Sciatic nerve (tissue), 2 donors: Measurements from ENCODE around the gene XRCC6. TPM values are rescaled to one million over a fixed set of nuclear protein-coding genes. Genes with fewer than 3 reads are reported as not detected.
A peak's percentile ranks its signal among the peaks of the same experiment; 100 is the strongest.
"Not testable (repeated sequence)": the region's sequence is repeated elsewhere in the genome, so short reads cannot be mapped to it uniquely, and the experiment has no call there.

Source experiments
- ATAC-seq: fragments of 200-7000 bp; cut with Tn5 transposase; one replicate; pipeline ENCODE4 v1.9.1; 2020; ENCODE audit warnings: mild to moderate bottlenecking, moderate library complexity
- DNase-seq: peaks from one replicate; pipeline ENCODE4 v3.0.0-alpha.2; 2020; ENCODE audit warnings: low spot score
- intact Hi-C: fragments of 100-400 bp; cut with DNase I; formaldehyde crosslinking; loops from one replicate; pipeline ENCODE4 v1.14.2; 2022
- total RNA-seq: library from RNA; stranded (reverse); fragmentation: NEBNext Ultra II Directional; extraction: Animal tissue kit (Norgen Biotek cat#: 25700); gene quantifications from one replicate; pipeline ENCODE4 v1.2.1, GENCODE V29; 2021
- donor health status: DM: no; HTN: no; CAD: no.
- donor health status: DM: no; HTN: no; CAD: no.

XRCC6 gene
- total RNA-seq, 1 donor from 2014 or later: 125 TPM

- ATAC-seq (peak; percentile 88), DNase-seq (no peak)
- intact Hi-C loops: loop anchor here (10.0 kb wide), 1 partner anchor 62 kb away; no protein-coding TSS in a partner anchor
Measured at GRCh38 chr22:41596776-41597634, 24.1 kb upstream of the XRCC6 start.

DNA sequence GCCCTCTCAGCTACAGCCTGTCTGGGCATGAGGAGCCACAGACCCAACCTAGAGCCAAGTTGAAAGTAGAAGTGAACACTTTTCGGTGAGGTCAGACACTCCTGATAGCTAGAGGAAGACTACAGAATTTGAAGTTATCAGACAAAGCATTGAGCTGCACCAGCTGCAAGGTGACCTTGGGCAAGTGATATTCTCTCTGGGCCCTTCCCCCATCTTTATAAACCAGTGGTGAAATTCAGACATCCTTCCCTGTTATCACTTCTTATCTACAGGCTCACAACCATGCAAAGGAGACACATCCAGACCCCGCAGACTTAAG, 23.5 kb upstream of the XRCC6 start:
- intact Hi-C loops: loop anchor here (10.0 kb wide), 1 partner anchor 63 kb away; no protein-coding TSS in a partner anchor
- DNase-seq: no peak
- ATAC-seq: no peak

GRCh38 chr22:41598081-41598480, 23.0 kb upstream of the XRCC6 start:
- no peak for DNase-seq
- intact Hi-C loops: loop anchor here (10.0 kb wide), 1 partner anchor 63 kb away; no protein-coding TSS in a partner anchor

DNA sequence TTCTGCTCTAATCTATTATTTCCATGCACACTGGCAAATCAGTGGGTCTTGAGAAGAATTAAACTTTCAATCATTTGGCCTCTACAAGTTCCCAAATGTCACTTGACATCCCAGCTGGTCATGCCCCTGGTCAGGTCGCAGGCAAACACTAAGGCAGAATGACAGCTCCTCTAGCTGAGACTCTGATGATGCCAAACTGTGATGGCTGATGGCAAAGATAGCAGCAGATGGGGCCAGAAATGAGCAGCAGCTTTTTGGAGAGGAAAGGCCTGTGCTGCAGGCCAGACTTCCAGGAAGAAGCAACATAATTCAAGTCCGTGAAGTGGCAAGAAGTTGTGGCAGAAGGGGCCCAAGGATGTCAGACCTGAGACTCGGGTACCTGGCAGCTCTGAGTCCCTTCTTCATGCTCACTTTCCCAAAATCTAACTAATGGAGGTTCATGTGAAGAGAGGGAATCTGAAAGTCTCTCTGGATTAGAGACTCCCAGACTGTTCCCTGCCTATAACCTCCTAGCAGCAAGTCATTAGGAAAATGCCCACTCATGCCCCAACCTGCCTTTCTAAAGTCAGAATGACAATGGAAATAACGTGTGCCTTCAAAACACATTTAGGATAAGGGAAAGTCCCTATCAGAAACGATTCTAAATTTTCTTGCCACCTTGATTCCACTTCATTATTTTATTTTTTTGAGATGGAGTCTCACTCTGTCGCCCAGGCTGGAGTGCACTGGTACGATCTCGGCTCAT, 22.0 kb upstream of the XRCC6 start:
- DNase-seq (no peak), ATAC-seq (no peak)
- intact Hi-C loops: loop anchor here (10.0 kb wide), 1 partner anchor 64 kb away; no protein-coding TSS in a partner anchor

More at GRCh38 chr22:41598081-41598480, 23.0 kb upstream of the XRCC6 start:
- no peak for ATAC-seq

- DNase-seq: no peak
Measured at GRCh38 chr22:41600976-41601375, 20.1 kb upstream of the XRCC6 start.

GRCh38 chr22:41603873-41604332, 17.2 kb upstream of the XRCC6 start:
- ATAC-seq (no peak), DNase-seq (no peak)
- intact Hi-C loops: no loop called here

More at GRCh38 chr22:41600976-41601375, 20.1 kb upstream of the XRCC6 start:
- intact Hi-C loops: no loop called here
- ATAC-seq: no peak

GRCh38 chr22:41608386-41608785, 12.7 kb upstream of the XRCC6 start:
- intact Hi-C loops: no loop called here
- DNase-seq: no peak
- no peak for ATAC-seq

DNA sequence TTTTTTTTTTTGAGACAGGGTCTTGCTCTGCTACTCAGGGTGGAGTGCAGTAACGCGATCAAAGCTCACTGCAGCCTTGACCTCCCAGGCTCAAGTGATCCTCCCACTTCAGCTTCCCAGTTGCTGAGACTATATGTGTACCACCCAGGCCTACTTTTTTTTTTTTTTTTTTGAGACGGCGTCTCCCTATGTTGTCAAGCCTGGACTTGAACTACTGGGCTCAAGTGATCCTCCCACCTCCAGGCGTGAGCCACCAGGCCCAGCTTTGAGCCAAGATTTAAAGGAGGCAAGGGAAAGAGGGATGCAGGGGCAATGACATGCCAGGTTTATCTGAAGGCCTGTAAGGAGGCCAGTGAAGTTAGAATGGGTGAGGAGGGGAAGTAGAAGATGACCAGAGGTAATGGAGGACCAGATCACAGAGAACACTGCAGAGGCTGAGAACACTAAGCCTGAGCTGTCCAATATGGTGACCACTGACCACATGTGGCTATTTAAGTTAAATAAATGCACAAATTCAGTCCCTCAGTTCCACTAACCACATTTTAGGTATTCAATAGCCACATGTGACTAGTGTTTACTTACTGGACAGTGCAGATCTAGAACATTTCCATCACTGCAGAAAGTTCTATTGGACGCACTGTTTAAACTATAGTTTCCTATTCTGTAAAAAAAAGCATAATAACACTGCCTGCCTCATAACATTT, 8.3 kb upstream of the XRCC6 start:
- DNase-seq (no peak), ATAC-seq (no peak)
- intact Hi-C loops: no loop called here

DNA sequence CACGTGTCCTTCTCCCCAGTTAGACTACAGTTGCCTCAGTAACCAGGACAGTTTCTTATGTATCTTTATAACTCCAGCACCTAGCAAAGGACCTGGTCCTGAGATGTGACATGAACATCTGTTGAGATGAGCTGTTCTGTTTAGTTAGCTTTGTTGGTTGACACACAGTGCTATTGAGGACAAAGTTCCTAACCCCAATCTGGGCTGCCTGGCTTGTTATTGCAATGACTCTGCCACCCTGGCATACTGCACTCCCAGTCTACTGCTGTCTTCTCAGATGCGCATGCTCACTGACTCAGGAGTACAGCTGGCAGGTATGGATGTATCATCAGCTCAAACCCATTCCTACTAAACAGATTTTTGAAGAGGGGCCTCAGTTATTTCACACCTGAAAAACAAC, 7.6 kb upstream of the XRCC6 start:
- ATAC-seq (no peak), DNase-seq (no peak)
- intact Hi-C loops: no loop called here

GRCh38 chr22:41619979-41620588, 1.0 kb upstream of the XRCC6 start:
- ATAC-seq: peak; percentile 5
- intact Hi-C loops: no loop called here
- peak; percentile 68 for DNase-seq

DNA sequence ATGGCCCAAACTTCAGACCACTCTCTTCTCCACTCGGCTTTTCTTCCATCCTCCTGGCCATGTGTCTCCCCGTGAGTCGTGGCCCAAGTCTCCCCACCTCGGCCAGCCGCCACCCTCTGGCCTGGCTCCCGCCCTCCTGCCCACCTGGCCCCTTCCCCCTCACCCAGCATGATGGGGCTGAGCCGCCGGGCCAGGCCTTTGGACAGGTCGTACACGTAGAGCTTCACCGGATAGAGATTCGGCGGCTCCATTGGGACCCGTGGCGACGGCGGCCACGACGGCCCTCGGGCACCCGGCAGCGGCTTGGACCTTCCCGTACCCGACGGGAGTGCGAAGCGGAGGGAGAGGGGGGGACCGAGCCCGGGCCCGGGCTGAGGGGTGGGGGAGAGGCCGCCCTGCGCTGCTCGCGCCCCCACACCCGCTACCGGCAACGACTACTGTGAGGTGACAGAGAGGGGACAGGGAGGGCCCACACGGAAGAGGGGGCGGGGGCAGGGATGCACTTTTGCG, 451 bp upstream of the XRCC6 start, which contains the start of gene DESI1:
TSS of gene DESI1 (minus strand) at position 455 of the 510 bp plus-strand sequence. CDS start at position 251, 204 bp downstream.
- ATAC-seq (no peak), DNase-seq (no peak)
- intact Hi-C loops: no loop called here

GRCh38 chr22:41621911-41622179, 750 bp downstream of the XRCC6 start:
- intact Hi-C loops: no loop called here
- DNase-seq (no peak), ATAC-seq (no peak)

DNA sequence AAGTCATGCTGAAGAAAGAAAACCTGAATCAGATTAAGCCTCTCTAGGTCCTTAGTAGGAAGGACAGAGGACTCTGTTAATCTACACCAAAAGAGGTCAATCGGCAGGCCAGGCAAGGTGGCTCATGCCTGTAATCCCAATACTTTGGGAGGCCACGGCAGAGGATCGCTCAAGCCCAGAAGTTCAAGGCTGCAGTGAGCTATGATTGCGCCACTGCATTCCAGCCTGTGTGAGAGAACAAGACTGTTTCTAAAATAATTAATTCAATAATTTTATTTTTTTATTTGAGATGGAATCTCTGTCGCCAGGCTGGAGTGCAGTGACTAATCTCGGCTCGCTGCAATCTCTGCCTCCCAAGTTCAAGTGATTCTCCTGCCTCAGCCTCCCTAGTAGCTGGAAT, 4.5 kb downstream of the XRCC6 start:
- ATAC-seq (no peak), DNase-seq (no peak)
- intact Hi-C loops: no loop called here

- DNase-seq, intact Hi-C loops, ATAC-seq: not testable (repeated sequence)
Measured at GRCh38 chr22:41631115-41631514, 10.0 kb downstream of the XRCC6 start.

DNA sequence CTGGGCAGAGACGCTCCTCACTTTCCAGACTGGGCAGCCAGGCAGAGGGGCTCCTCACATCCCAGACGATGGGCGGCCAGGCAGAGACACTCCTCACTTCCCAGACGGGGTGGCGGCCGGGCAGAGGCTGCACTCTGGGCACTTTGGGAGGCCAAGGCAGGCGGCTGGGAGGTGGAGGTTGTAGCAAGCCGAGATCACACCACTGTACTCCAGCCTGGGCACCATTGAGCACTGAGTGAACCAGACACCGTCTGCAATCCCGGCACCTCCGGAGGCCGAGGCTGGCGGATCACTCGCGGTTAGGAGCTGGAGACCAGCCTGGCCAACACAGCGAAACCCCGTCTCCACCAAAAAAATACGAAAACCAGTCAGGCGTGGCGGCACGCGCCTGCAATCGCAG, 10.5 kb downstream of the XRCC6 start:
- DNase-seq, ATAC-seq, intact Hi-C loops: not testable (repeated sequence)

DNA sequence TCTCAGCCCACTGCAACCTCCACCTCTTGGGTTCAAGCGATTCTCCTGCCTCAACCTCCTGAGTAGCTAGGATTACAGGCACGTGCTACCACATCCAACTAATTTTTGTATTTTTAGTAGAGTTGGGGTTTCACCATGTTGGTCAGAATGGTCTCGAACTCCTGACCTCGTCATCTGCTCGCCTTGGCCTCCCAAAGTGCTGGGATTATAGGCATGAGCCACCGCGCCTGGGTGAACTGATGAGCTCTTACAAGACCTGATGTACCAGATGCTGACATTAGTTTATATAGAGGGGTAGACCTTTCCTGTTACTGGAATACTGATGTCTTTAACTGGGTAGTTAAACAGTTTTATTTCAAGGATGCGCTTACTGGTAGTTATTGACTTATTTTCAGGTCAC, 13.5 kb downstream of the XRCC6 start:
- ATAC-seq, intact Hi-C loops, DNase-seq: not testable (repeated sequence)

DNA sequence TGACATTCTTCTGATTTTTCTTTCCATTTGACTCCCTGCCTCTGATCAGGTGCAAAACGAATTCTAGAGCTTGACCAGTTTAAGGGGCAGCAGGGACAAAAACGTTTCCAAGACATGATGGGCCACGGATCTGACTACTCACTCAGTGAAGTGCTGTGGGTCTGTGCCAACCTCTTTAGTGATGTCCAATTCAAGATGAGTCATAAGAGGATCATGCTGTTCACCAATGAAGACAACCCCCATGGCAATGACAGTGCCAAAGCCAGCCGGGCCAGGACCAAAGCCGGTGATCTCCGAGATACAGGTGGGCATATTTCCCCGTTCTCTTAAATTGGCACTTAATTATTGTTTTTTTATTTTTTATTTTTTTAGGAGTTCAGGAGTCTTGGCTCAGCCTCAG, 15.4 kb downstream of the XRCC6 start:
- peak; percentile 34 for ATAC-seq
- no peak for DNase-seq
- intact Hi-C loops: no loop called here

DNA sequence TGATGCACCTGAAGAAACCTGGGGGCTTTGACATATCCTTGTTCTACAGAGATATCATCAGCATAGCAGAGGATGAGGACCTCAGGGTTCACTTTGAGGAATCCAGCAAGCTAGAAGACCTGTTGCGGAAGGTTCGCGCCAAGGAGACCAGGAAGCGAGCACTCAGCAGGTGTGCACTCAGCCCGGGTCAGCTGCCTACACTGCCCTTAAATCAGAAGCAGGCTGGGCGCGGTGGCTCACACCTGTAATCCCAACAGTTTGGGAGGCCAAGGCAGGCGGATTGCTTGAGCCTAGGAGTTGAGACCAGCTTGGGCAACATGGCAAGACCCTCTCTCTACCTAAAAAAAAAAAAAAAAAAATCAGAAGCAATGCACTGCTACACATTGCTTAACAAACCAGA, 16.5 kb downstream of the XRCC6 start:
- ATAC-seq, intact Hi-C loops, DNase-seq: not testable (repeated sequence)

GRCh38 chr22:41638124-41638523, 17.0 kb downstream of the XRCC6 start:
- DNase-seq (no peak), ATAC-seq (no peak)
- intact Hi-C loops: no loop called here
